K562 (cell line): ENCODE measurements around the gene CRTC3.

Experiments
- FUS ChIP-seq: fragments of 200-400 bp; formaldehyde crosslinking; optimal IDR thresholded peaks from 2 replicates; pipeline ENCODE3; 2017; ENCODE audit warnings: low read depth, low read length
- GABPA ChIP-seq: fragments of 200-800 bp; sonication (Bioruptor generic); conservative IDR thresholded peaks from 2 replicates; pipeline ENCODE4 v1.6.1; 2016; ENCODE audit warnings: low read depth, missing genetic modification characterization, missing compliant biosample characterization
- POLR2A ChIP-seq: fragments of 450-650 bp; conservative IDR thresholded peaks from 2 replicates; pipeline ENCODE4 v1.6.1; 2016
- TCF7L2 ChIP-seq: fragments of 150-350 bp; IDR thresholded peaks from 2 replicates; pipeline ENCODE4 v1.6.1; 2016; ENCODE audit warnings: low read depth, mild to moderate bottlenecking, low read length, moderate library complexity
- ZNF23 ChIP-seq: fragments of 250-450 bp; sonication (Bioruptor Pico); IDR thresholded peaks from 2 replicates; pipeline ENCODE4 v1.4.0; 2020; ENCODE audit warnings: mild to moderate bottlenecking
- ZNF24 ChIP-seq: fragments of 450-650 bp; IDR thresholded peaks from 2 replicates; pipeline ENCODE4 v1.6.1; 2016
- TF ChIP-seq, protein P1 (sequence below), 2 experiments: IDR thresholded peaks in 1 of 2; conservative IDR thresholded peaks in 1 of 2; 2 replicates each; pipeline ENCODE4 v1.6.1; 2016; ENCODE audit warnings: low read depth in 2 of 2, mild to moderate bottlenecking in 1 of 2, missing compliant biosample characterization in 1 of 2, missing genetic modification characterization in 1 of 2, moderate library complexity in 1 of 2
- TF ChIP-seq, protein P2 (sequence below), 2 experiments: fragments of 150-350 bp in 1 of 2; IDR thresholded peaks; 2 replicates each; pipeline ENCODE4 v1.6.1; 2012 to 2016; ENCODE audit warnings: low read depth in 2 of 2, low read length in 2 of 2, mild to moderate bottlenecking in 1 of 2, moderate library complexity in 1 of 2
- TF ChIP-seq, protein P3 (sequence below), 3 experiments: IDR thresholded peaks in 2 of 3; conservative IDR thresholded peaks in 1 of 3; 2 replicates each; pipeline ENCODE4 v1.5.1; 2011 to 2012; ENCODE audit warnings: low read length in 3 of 3, mild to moderate bottlenecking in 3 of 3, control low read depth in 2 of 3, improper control_type of control experiment in 1 of 3, inconsistent platforms in 1 of 3, low read depth in 1 of 3, mixed read lengths in 1 of 3, moderate library complexity in 1 of 3; ENCODE audit not compliant: insufficient read depth in 2 of 3

DNA sequence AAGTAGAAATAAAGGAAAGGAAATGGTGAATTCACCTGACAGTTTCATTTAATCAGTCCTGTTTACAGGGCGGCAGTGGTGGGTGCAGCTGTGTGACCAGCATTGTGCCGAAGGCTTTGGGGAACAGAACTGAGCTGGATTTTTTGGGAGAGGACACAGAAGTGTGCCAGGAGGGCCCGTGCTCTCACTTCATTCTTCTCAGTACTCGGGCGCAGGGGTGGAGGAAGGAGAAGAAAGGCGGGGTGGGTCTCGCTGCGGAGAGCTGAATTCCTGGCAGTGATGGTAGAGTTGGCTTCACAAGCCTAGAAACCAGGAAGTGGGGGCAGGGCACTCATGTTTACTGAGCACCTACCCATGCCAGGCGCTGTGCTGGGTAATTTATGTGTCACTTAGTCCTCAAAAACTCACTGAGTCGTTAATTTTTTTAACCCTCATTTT lies 64.6 kb downstream of the CRTC3 start:
- TF ChIP-seq, protein P1, sequence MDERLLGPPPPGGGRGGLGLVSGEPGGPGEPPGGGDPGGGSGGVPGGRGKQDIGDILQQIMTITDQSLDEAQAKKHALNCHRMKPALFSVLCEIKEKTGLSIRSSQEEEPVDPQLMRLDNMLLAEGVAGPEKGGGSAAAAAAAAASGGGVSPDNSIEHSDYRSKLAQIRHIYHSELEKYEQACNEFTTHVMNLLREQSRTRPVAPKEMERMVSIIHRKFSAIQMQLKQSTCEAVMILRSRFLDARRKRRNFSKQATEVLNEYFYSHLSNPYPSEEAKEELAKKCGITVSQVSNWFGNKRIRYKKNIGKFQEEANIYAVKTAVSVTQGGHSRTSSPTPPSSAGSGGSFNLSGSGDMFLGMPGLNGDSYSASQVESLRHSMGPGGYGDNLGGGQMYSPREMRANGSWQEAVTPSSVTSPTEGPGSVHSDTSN (CRISPR knock-in tag; IDR thresholded peaks at IDR 0.05; ENCODE audit: low read depth), result no peak
- TF ChIP-seq, protein P1 (tag; conservative IDR thresholded peaks at IDR 0.05; ENCODE audit: low read depth), result no peak
- no peak for TF ChIP-seq ZNF24
- no peak for TF ChIP-seq GABPA
- no peak for TF ChIP-seq POLR2A
- no peak for TF ChIP-seq ZNF23
- no peak for TF ChIP-seq FUS
- TF ChIP-seq TCF7L2, result no peak
- TF ChIP-seq, protein P2, sequence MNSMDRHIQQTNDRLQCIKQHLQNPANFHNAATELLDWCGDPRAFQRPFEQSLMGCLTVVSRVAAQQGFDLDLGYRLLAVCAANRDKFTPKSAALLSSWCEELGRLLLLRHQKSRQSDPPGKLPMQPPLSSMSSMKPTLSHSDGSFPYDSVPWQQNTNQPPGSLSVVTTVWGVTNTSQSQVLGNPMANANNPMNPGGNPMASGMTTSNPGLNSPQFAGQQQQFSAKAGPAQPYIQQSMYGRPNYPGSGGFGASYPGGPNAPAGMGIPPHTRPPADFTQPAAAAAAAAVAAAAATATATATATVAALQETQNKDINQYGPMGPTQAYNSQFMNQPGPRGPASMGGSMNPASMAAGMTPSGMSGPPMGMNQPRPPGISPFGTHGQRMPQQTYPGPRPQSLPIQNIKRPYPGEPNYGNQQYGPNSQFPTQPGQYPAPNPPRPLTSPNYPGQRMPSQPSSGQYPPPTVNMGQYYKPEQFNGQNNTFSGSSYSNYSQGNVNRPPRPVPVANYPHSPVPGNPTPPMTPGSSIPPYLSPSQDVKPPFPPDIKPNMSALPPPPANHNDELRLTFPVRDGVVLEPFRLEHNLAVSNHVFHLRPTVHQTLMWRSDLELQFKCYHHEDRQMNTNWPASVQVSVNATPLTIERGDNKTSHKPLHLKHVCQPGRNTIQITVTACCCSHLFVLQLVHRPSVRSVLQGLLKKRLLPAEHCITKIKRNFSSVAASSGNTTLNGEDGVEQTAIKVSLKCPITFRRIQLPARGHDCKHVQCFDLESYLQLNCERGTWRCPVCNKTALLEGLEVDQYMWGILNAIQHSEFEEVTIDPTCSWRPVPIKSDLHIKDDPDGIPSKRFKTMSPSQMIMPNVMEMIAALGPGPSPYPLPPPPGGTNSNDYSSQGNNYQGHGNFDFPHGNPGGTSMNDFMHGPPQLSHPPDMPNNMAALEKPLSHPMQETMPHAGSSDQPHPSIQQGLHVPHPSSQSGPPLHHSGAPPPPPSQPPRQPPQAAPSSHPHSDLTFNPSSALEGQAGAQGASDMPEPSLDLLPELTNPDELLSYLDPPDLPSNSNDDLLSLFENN (IDR thresholded peaks at IDR 0.05; ENCODE audit: low read depth in 2 of 2, low read length in 2 of 2), result no peak
- TF ChIP-seq, protein P3, sequence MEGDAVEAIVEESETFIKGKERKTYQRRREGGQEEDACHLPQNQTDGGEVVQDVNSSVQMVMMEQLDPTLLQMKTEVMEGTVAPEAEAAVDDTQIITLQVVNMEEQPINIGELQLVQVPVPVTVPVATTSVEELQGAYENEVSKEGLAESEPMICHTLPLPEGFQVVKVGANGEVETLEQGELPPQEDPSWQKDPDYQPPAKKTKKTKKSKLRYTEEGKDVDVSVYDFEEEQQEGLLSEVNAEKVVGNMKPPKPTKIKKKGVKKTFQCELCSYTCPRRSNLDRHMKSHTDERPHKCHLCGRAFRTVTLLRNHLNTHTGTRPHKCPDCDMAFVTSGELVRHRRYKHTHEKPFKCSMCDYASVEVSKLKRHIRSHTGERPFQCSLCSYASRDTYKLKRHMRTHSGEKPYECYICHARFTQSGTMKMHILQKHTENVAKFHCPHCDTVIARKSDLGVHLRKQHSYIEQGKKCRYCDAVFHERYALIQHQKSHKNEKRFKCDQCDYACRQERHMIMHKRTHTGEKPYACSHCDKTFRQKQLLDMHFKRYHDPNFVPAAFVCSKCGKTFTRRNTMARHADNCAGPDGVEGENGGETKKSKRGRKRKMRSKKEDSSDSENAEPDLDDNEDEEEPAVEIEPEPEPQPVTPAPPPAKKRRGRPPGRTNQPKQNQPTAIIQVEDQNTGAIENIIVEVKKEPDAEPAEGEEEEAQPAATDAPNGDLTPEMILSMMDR (IDR thresholded peaks at IDR 0.05 in 2 of 3, conservative IDR thresholded peaks at IDR 0.05 in 1 of 3; ENCODE audit: insufficient read depth in 2 of 3, low read depth in 1 of 3, low read length in 3 of 3), result no peak
